NCI-H1436 (cell line): ENCODE measurements around the gene LTBP3.

Source experiments
- DNase-seq: peaks from one replicate; lab custom pipeline; 2025; lab: John Stamatoyannopoulos, UW

Gene LTBP3

DNA sequence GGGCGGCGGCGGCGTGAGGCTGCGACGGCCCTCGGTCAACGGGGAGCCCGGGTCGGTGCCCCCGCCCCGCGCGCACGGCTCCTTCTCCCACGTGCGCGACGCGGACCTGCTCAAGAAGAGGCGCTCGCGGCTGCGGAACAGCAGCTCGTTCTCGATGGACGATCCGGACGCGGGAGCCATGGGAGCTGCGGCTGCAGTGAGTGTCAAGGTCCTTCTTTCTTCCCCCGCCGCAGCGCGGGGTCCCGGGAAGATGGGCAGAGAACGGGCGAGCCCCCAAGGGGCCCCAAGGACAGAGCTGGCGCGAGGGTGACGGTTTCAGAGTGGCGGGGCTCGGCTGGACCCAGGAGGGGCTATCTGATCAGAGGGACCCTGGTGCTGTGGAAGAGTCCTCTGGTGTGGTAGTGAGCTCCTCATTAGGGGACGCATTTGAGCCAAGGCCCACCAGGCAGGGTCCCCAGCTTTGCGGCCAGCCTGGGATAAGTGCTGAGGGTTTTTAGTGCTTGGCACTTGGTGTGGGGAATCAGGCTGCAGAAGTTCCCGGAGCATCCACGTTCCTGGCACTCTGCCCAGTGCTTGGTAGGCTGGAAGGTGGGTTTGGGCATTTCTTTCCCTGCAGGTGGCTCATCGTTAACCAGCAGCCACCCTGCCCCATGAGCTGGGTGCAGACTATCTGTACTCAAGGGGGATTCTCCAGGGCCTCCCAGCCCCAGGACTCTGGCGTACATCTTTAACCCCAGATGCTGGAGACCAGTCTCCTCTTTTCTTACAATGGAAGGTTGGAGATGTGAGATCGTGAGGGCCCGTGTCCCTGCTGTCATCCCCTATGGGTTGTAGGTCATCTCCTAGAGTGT, 27.5 kb upstream of the LTBP3 start:
- no peak for DNase-seq

DNA sequence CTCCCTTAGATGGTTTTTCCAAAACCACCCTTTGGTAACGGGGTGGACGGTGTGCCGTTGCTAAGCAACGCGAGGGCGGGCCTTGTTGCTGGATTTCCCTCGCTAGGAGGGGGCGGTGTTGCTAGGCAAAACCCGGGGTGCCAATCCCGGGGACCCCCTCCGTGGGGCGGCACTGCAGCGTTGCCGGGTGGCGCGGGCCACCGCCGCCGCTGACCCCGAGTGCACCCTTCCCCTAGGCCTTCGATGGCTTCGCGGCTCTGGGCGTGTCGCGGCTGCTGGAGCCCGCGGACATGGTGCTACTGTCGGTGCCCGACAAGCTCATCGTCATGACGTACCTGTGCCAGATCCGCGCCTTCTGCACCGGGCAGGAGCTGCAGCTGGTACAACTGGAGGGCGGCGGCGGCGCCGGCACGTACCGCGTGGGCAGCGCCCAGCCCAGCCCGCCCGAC, 26.6 kb upstream of the LTBP3 start:
- no peak for DNase-seq

DNA sequence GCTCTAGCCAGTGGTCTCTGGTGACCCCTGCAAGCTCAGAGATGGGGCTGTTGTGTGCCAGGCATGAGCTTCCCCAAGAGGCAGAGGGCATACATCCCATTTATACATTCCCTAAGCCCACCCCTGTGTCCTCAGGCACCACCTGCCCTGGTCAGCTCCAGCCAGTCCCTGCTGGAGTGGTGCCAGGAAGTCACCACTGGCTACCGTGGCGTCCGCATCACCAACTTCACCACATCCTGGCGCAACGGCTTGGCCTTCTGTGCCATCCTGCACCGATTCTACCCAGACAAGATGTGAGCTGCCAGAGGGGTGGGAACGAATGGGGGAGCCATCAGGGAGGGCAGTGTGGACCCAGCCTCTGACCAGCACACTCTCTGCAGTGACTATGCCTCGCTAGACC, 25.9 kb upstream of the LTBP3 start:
- no peak for DNase-seq

DNA sequence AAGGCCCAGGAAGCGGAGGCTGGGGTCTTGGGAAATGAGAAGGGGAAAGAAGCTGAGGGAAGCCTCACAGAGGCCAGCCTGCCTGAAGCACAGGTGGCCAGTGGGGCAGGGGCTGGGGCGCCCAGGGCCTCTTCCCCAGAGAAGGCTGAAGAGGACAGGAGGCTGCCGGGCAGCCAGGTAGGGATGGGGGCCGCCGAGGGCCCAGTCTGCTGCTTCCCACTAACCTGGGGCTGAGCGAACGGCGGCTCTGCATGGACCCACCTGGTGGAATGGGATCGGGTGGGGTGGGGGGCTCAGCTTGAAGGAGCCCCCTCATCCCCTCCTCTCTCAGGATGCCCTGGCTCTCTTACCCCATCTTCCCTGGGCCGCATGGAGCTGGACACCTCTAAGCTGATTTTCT, 25.4 kb upstream of the LTBP3 start:
- DNase-seq, result no peak

DNA sequence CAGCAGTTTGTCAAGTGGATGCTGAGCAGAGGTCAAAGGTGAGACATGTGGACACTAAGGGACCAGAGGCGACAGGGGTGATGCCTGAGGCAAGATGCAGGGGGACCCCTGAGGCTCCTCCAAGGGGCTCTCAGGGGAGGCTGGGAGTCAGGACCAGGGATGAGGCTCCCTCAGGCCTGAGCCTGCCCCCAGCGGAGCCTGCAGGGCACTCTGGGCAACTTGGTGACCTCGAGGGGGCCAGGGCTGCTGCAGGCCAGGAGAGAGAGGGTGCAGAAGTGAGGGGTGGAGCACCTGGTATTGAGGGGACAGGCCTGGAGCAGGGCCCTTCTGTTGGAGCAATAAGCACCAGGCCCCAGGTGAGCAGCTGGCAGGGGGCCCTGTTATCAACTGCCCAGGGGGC, 23.8 kb upstream of the LTBP3 start:
- DNase-seq, result no peak

DNA sequence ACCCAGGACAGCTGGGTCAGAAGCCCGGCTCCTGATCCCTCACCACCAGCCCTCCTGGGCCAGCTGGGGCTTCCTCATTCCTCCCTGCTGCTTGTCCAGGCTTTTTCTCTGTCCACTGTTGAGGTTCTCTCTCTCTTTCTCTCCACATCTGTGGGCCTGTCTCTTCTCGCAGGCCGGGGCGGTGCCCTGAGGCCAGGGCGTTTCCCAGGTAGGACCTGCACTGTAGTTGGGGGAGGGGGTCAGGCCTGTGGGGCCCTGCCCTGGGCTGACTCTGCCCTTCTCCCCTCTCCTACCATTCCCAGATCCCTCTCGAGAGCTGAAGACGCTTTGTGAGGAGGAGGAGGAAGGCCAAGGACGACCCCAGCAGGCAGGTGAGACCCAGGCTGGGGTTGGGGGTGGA, 22.6 kb upstream of the LTBP3 start:
- no peak for DNase-seq

DNA sequence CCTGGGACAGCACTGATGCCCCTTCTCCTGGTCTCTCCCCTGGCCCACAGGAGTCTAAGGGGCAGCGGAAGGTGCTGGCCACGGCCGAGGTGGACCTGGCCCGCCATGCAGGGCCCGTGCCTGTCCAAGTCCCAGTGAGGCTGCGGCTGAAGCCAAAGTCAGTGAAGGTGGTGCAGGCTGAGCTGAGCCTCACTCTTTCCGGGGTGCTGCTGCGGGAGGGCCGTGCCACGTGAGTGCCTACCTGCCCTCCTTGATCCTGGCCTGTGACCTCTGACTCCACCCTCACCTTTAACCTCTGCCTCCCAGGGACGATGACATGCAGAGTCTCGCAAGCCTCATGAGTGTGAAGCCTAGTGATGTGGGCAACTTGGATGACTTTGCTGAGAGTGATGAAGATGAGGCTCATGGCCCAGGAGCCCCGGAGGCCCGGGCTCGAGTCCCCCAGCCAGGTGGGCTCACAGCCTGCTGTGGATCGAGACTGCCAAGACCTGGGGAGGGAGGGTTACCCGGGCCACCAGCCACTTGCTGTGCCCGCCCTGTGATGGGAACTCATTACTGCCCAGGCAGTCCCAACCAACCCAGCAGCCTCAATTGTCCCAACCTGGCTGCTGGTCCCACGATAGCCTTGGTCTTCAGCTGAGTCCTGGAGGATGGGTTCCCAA, 22.0 kb upstream of the LTBP3 start:
- no peak for DNase-seq

GRCh38 chr11:65579291-65579690, 21.1 kb upstream of the LTBP3 start:
- DNase-seq, result no peak

- DNase-seq, result no peak
Measured at GRCh38 chr11:65578667-65579066, 20.5 kb upstream of the LTBP3 start.

DNA sequence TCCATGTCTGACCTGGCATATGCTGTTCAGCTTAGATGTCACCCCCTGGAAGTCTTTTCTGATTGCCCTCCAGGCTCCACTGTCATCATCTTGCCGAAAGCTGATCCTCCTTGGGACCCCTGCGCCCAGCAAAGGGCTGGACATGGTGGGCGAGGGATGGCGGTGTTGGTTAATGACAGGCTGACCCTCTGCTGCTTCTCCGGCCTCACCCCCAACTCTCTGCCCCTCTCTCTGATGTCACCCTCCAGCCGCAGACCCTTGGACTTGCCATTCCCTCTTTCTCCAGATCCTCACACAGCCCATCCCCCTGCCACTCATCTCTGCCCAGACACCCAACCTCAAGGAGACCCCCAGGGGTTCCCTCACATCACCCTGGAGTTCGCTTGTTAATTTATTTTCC, 20.0 kb upstream of the LTBP3 start:
- no peak for DNase-seq

- DNase-seq, result no peak
Measured at GRCh38 chr11:65577756-65578109, 19.6 kb upstream of the LTBP3 start.

DNA sequence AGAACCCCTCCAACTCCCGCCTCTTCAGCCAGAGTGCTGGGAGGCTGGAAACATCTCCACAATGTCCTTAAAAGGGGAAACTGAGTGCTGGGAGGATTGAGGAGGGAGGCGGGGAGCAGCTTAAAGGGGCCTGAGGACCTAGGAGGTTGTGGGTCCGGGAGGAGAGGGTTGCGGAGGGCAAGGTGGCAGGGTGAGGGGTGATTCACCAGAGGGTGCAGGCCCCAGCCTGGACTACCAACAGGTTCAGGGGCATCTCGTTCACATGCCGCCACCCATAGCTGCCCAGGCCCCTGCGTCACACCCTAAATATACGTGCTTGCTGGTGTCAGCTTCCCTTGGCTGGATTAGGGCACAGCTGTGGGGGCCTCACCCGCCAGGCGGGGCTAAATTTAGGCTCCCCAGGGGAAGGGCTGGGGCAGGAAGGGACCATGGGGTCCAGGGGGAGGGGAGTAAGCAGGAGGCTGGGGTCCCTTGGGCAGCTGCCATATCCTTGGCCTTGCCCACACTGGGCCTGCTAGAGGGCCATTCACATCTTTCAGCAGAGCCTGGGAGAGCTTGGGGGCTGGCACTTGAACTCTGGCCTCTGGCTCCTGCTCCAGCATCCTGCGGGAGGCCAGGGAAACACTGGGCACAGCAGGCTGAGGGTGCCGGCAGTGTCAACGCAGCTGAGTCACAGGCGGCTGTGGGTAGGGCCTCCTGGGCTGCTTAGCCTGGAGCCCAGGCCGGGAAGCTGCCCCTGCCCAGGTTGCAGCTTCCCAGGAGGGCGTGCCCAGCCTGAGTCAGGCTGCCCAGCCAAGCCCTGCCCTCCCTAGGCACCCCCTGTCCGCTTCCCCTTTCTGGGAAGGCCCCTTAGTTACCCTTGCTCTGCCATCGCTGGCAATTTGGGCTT, 19.0 kb upstream of the LTBP3 start:
- DNase-seq, result no peak

- no peak for DNase-seq
Measured at GRCh38 chr11:65576232-65576866, 18.2 kb upstream of the LTBP3 start.

- peak; percentile 36 for DNase-seq
Measured at GRCh38 chr11:65575568-65576231, 17.5 kb upstream of the LTBP3 start, which contains the start of gene EHBP1L1. TSS of gene EHBP1L1 (plus strand) at chr11:65576053. CDS start at chr11:65576303, 250 bp downstream.

DNA sequence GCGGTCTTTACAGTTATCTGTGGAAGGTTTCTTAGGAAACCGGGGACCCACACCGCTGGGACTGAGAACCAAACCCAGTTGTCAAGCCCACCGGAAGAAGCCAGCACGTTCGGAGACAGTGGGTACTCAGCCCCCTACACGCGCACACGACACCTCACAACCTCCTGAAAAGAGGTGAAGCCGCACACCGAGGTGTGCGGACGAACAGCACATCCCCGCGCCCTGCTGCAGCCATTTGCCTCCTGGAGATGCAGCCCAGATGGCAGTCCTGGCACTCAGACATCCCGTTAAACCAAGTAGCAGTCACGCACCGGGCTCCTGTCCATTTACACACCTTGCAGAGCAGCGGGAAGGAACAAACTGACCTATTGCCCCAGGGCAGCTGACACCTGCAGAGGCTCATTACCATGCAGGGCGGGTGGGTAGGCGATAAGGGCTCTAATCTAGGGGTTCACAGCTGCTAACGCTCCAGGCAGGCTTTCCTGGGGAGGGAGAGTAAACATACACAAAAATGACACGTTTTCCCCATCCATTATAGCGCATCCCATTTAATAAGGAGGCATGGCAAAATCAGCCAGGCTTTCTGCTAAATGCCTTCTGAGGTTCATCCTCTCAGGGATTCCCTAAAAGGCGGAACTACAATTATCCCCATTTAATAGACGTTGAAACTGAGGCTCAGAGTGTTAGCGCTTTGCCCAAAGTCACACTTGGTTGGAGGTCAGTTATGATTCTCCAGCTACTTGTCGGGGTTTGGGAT, 16.8 kb upstream of the LTBP3 start:
- DNase-seq, result no peak

DNA sequence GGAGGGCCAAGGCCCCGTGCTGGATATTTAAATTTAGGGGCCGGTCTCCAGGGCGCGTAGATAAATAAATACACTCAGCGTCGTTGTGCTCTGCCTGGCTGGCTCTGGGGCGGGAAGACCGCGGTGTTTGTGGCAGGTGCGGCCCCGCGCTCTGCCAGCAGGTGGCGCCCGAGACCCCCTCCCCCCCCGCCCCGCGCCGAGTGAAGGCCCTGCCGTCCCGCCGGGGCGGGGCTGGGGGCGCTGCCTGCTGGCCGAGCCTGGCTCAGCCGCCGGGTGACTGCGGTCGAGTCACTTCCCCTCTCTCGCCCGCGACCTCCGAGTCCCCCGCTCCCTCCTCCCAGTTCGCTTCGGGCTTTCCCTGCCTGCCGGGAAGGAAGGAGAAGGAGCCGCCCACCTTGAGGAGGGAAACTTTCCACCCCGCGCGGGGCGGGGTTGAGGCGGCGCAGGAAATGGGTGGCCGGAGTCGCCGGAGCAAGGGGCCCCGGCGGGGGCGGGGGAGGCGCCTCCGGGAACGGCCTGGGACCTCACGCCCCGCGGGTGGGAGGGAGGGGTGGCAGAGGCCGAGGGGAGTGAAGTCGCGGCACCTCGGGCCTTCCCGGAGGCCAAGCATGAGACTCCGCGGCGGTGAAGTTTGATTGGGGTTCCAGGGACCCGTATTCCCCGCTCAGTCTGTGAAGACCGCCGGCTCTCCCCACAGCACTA, 16.1 kb upstream of the LTBP3 start:
- DNase-seq, result peak; percentile 54

GRCh38 chr11:65573391-65574079, 15.4 kb upstream of the LTBP3 start:
- no peak for DNase-seq

DNA sequence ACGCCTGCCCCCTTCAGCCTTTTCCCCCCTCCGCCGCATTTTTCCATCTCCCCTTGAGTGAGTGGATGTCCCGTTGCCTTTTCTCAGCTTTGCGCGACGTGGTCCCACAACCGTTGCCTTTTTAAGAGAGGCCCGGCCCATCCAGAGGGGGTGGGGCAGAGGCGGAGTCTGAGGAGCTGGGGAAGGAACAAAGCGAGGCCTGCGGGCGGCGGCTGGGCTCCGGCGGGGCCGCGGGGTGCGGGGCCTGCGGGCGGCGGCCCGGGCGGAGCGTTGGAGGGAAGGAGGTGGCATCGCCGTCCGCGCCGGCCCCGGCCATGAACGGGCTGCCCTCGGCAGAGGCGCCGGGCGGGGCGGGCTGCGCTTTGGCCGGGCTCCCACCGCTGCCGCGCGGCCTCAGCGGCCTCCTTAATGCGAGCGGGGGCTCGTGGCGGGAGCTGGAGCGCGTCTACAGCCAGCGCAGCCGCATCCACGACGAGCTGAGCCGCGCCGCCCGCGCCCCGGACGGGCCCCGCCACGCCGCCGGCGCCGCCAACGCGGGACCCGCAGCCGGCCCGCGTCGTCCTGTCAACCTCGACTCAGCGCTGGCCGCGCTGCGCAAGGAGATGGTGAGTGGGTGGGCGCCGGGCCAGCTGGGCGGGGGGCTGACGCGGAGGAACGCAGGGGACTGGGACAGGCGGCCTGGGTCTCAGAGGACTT, 14.3 kb upstream of the LTBP3 start, which contains the start of gene FAM89B:
FAM89B (plus strand) TSS at position 183 of the 696 bp plus-strand sequence; CDS start at position 315, 132 bp downstream.
- peak; percentile 85 for DNase-seq

DNA sequence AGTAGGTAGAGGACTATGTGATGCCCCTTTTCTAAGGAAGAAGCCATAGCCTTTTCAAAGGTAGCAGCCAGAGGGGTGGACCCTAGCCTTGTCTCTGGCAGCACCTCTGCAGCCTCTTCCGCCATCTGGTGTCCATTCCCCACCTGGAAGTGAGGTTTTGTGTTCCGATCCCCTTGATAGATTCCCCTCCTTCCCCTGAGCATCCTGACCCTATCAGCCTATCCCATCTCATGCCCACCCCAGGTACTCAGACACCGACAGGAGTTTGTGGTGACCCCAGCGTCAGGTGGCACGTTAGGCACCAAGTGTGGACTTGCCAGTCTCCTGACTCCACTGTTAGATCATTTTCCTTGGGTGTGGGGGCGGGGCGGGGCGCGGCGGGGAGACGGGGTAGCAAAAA, 13.8 kb upstream of the LTBP3 start:
- DNase-seq, result no peak
